T-helper 1 cell treated with Interleukin-12 subunit alpha and Interleukin-12 subunit beta and Interleukin-4 antibody, amounts not matched to agents 30 μg/mL and 1 μg/mL, for 36 hours (primary cell): ENCODE measurements around the gene SLFN12L.
"Not testable (repeated sequence)": the region's sequence is repeated elsewhere in the genome, so short reads cannot be mapped to it uniquely, and the experiment has no call there.

Source experiments
- H3K27ac Mint-ChIP-seq: one replicate; pipeline ENCODE4 v1.8.0; 2021; ENCODE audit warnings: mild to moderate bottlenecking, mixed read lengths
- H3K27me3 Mint-ChIP-seq: one replicate; pipeline ENCODE4 v1.8.0; 2021; ENCODE audit warnings: low read depth, mixed read lengths
- H3K36me3 Mint-ChIP-seq: one replicate; pipeline ENCODE4 v1.8.0; 2021; ENCODE audit warnings: low read depth, mixed read lengths
- H3K4me1 Mint-ChIP-seq: one replicate; pipeline ENCODE4 v1.8.0; 2021; ENCODE audit warnings: low read depth, mixed read lengths
- H3K4me3 Mint-ChIP-seq: one replicate; pipeline ENCODE4 v1.8.0; 2021; ENCODE audit warnings: mild to moderate bottlenecking, moderate library complexity, mixed read lengths
- H3K9me3 Mint-ChIP-seq: one replicate; pipeline ENCODE4 v1.8.0; 2021; ENCODE audit warnings: mixed read lengths

SLFN12L gene

GRCh38 chr17:35537601-35538141, at the start of gene SLFN12L:
Gene SLFN12L (minus strand): TSS chr17:35537678. CDS start chr17:35522364, 15,314 bp downstream.
- H3K27ac Mint-ChIP-seq: peak within 1 kb of the TSS; percentile 100
- peak within 1 kb of the TSS; percentile 98 for H3K4me3 Mint-ChIP-seq
- peaks cover 30% of the 10 kb centered on the region for H3K36me3 Mint-ChIP-seq
- no peaks in the 10 kb centered on the region for H3K27me3 Mint-ChIP-seq
- no peaks in the 10 kb centered on the region for H3K9me3 Mint-ChIP-seq
- H3K4me1 Mint-ChIP-seq: peaks cover 45% of the 10 kb centered on the region

- H3K27ac Mint-ChIP-seq: peak overlapping the region; percentile 95
- H3K4me3 Mint-ChIP-seq: peak overlapping the region; percentile 92
- H3K4me1 Mint-ChIP-seq: peaks cover 23% of the 10 kb centered on the region
- peaks cover 3% of the 10 kb centered on the region for H3K36me3 Mint-ChIP-seq
- H3K27me3 Mint-ChIP-seq: peaks cover 9% of the 10 kb centered on the region
- no peaks in the 10 kb centered on the region for H3K9me3 Mint-ChIP-seq
Observed at GRCh38 chr17:35586569-35587073, 49.1 kb upstream of the SLFN12L start.

DNA sequence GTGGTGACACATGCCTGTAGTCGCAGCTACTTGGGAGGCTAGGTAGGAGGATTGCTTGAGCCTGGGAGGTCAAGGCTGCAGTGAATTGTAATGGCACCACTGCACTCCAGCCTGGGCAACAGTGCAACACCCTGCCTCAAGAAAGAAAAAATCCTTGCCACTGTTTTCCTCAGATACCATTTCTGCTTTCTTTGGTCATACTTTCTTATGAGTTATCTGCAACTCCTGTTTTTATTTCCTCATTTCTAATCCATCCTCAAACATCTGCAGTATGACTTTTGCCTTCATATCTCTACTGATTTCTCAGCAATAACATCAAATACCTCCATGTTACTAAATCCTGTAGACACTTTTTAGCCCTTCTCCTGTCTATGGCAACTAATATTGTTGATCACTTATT, 46.6 kb upstream of the SLFN12L start:
- Mint-ChIP-seq H3K9me3 (no peaks in the 10 kb centered on the region), H3K4me3 (no peak overlapping the region), H3K27me3 (peaks cover 9% of the 10 kb centered on the region), H3K36me3 (peaks cover 3% of the 10 kb centered on the region), H3K4me1 (peaks cover 13% of the 10 kb centered on the region), H3K27ac (no peak overlapping the region)

DNA sequence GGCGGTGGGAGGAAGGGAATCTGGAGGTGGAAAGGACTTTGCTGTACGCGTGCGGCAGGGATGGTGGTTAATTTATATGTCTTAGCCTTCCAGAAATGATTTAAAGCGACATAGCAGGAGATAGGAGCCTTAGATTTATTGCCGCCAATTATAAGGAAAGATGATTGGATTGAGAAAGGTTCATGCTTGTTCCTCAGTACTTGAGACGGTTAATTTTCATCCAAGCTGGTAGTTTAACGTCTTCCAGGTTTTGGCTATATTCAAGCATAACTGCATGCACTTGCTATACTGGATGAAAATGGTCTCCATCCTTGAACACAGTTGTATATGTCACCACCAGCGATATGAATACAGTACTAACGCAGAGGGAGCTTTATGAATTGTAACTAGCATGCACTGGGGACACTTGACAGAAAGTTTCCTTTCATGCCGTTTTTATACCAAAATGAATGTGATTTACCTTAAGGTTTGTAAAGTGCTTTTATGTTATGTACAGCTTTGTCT, 41.5 kb upstream of the SLFN12L start:
- no peaks in the 10 kb centered on the region for H3K9me3 Mint-ChIP-seq

GRCh38 chr17:35578197-35578928, 40.9 kb upstream of the SLFN12L start, which contains the start of gene PEX12:
Gene PEX12 (minus strand): TSS chr17:35578571. CDS start chr17:35578021, 550 bp downstream.
- Mint-ChIP-seq H3K4me3 (peak within 1 kb of the TSS; percentile 96), H3K4me1 (peaks cover 14% of the 10 kb centered on the region), H3K36me3 (peaks cover 14% of the 10 kb centered on the region), H3K9me3 (no peaks in the 10 kb centered on the region), H3K27ac (peak within 1 kb of the TSS; percentile 96), H3K27me3 (no peaks in the 10 kb centered on the region)

More for the DNA sequence above, 41.5 kb upstream of the SLFN12L start:
- H3K27ac Mint-ChIP-seq: peak overlapping the region; percentile 96
- peaks cover 14% of the 10 kb centered on the region for H3K4me1 Mint-ChIP-seq
- no peaks in the 10 kb centered on the region for H3K27me3 Mint-ChIP-seq
- H3K36me3 Mint-ChIP-seq: peaks cover 14% of the 10 kb centered on the region
- peak overlapping the region; percentile 96 for H3K4me3 Mint-ChIP-seq

- peaks cover 14% of the 10 kb centered on the region for H3K4me1 Mint-ChIP-seq
- no peaks in the 10 kb centered on the region for H3K9me3 Mint-ChIP-seq
- H3K4me3 Mint-ChIP-seq: peak overlapping the region; percentile 96
- H3K27me3 Mint-ChIP-seq: no peaks in the 10 kb centered on the region
- peak overlapping the region; percentile 96 for H3K27ac Mint-ChIP-seq
- H3K36me3 Mint-ChIP-seq: peaks cover 14% of the 10 kb centered on the region
Observed at GRCh38 chr17:35577830-35578196, 40.3 kb upstream of the SLFN12L start.

- H3K4me3 Mint-ChIP-seq: no peak overlapping the region
- peaks cover 14% of the 10 kb centered on the region for H3K4me1 Mint-ChIP-seq
- H3K27me3 Mint-ChIP-seq: no peaks in the 10 kb centered on the region
- no peak overlapping the region for H3K27ac Mint-ChIP-seq
- H3K9me3 Mint-ChIP-seq: no peaks in the 10 kb centered on the region
- peaks cover 14% of the 10 kb centered on the region for H3K36me3 Mint-ChIP-seq
Observed at GRCh38 chr17:35575759-35576158, 38.3 kb upstream of the SLFN12L start.

DNA sequence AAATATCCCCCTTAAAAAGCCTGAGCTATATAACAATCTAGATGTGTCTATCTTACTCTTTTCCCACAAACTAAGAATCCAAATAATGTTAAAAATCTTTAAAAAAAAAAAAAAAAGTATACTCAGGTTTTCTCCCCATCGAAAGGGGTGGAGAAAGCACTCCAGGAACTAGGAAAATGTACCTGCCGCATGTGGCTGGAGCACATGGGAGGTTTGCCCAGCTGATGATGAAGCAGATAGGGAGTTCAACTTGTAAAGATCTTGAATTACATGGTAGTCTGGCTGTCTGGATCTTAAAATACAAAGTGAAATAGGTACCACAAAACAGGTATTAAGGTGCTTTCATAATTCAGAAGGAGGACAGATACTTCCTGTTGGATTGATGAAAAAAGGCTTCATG, 31.9 kb upstream of the SLFN12L start:
- peaks cover 3% of the 10 kb centered on the region for H3K36me3 Mint-ChIP-seq
- H3K4me1 Mint-ChIP-seq: peaks cover 16% of the 10 kb centered on the region
- peak overlapping the region; percentile 32 for H3K27ac Mint-ChIP-seq
- H3K27me3 Mint-ChIP-seq: peaks cover 12% of the 10 kb centered on the region
- no peaks in the 10 kb centered on the region for H3K9me3 Mint-ChIP-seq
- peak overlapping the region; percentile 55 for H3K4me3 Mint-ChIP-seq

DNA sequence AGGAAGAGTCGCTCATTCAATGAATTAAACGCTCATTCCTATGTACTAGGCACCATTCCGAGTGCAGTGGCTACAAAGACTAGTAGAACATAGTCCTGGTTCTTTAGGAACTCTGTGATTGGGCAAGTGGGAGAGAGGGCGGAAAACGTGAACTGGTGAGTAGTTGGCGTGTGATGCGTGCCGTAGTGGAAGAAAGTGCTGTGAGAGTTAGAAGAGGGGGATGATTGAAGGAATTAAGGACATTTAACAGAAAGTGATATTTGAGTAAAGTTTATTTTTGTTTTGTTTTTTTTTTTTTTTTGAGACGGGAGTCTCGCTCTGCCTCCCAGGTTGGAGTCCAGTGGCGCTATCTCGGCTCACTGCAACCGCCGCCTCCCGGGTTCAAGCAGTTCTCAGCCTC, 31.1 kb upstream of the SLFN12L start:
- H3K4me3 Mint-ChIP-seq: peak overlapping the region; percentile 81

DNA sequence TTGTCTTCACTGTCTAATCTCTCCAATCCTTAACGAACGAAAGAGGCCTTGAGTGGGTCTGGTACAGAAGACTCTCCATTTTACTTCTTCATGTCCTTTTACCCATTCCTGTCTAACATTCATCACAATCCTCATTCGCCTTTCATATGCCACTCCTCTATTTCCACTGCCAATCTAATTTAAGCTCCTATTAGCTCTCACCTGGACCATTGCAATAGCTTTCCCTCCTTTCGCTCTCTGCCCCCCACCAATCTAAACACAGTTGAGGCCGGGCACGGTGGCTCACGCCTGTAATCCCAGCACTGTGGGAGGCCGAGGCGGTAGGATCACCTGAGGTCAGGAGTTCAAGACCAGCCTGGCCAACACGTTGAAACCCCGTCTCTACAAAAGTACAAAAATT, 29.5 kb upstream of the SLFN12L start:
- Mint-ChIP-seq H3K4me3 (peak overlapping the region; percentile 81), H3K9me3 (no peaks in the 10 kb centered on the region)

More for the DNA sequence above, 31.1 kb upstream of the SLFN12L start:
- Mint-ChIP-seq H3K27me3 (peaks cover 21% of the 10 kb centered on the region), H3K27ac (peak overlapping the region; percentile 49), H3K4me1 (peaks cover 17% of the 10 kb centered on the region), H3K9me3 (no peaks in the 10 kb centered on the region), H3K36me3 (peaks cover 3% of the 10 kb centered on the region)

GRCh38 chr17:35563181-35563580, 25.7 kb upstream of the SLFN12L start:
- not testable (repeated sequence) for H3K27ac Mint-ChIP-seq, H3K4me1 Mint-ChIP-seq, H3K4me3 Mint-ChIP-seq, H3K36me3 Mint-ChIP-seq, H3K9me3 Mint-ChIP-seq
- H3K27me3 Mint-ChIP-seq: peaks cover 50% of the 10 kb centered on the region

More for the DNA sequence above, 29.5 kb upstream of the SLFN12L start:
- Mint-ChIP-seq H3K36me3 (peaks cover 3% of the 10 kb centered on the region), H3K27me3 (peaks cover 28% of the 10 kb centered on the region), H3K4me1 (peaks cover 17% of the 10 kb centered on the region), H3K27ac (peak overlapping the region; percentile 13)

DNA sequence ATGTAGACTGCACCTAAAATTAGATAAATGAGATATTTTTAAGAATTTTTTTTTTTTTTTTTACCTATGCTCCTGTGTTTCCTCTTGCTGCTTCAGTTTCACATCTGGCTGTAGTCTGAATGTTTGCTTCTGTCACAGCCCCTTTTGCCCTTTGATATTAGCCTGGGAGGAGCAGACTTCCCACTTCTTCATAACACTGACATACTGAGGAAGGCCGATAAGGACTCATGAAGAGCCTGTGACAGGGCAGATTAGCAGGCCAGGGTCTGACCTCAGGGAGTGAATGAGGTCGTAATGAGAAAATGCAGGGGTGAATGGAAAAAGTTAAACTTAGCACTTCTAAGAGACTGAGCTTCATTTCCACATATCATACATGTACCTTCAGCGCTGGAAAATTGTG, 23.2 kb upstream of the SLFN12L start, which contains the start of gene SLFN14:
Gene SLFN14 (minus strand): TSS at position 117 of the 400 bp plus-strand sequence. CDS start 2,757 bp downstream, outside the sequence.
- Mint-ChIP-seq H3K4me3 (no peak within 1 kb of the TSS), H3K36me3 (no peaks in the 10 kb centered on the region), H3K4me1 (peaks cover 4% of the 10 kb centered on the region), H3K27ac (no peak within 1 kb of the TSS), H3K9me3 (no peaks in the 10 kb centered on the region), H3K27me3 (peaks cover 60% of the 10 kb centered on the region)

DNA sequence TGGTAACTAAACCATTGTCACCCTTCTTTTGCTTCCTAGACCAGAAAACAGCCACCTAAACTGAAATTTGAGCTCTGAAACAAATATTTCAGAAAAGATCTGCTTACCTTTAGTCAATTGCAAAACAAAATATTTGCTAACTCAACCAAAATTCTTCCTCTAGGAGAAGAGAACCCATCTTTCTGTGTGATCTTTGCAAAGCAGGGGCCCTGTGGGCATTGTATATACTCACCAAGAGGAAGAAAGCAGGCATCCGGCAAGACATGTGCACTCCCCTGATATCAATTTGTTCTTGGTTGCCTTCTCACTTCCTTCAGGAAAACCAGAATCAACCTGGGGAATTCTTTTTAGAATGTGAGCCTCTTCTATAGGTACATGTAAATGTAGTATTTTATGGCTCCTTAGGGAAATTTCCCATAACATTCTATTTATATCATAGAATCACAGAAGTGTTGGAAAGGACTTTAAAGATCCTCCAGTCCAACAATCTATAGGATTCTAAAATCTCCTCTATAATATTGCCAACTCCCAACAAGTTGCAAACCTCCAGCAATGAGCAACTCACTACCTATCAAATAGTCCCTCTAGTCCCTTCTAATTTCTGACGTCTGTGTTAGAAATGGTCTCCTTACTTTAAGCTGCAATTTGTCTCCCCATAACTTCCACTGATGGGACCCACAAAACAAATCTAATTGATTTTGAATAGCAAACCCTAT, 22.2 kb upstream of the SLFN12L start:
- Mint-ChIP-seq H3K36me3 (no peaks in the 10 kb centered on the region), H3K4me3 (no peak overlapping the region), H3K27ac (no peak overlapping the region), H3K9me3 (no peaks in the 10 kb centered on the region), H3K4me1 (peaks cover 4% of the 10 kb centered on the region), H3K27me3 (peaks cover 54% of the 10 kb centered on the region)

DNA sequence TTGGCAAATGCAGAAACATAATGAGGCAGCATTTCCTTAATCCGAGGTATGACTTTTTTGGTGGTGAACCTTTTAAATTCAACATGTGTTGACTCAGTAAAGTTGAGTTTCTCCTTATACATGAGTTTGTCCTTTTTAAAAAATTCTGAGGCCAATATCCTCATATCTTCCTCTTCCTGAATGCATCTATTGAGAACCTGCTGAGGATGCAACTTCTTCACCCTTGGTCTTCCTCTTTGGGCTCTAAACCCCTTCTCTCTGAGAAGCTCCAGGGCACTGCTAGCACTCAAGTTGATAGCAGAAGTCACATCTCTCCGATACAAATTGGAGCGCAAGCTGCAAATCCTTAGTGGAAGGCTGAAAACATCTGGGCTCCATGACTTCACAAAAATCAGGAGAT, 19.9 kb upstream of the SLFN12L start:
- Mint-ChIP-seq H3K27ac (no peak overlapping the region), H3K36me3 (no peaks in the 10 kb centered on the region), H3K27me3 (peaks cover 39% of the 10 kb centered on the region)

More for the DNA sequence above, 19.9 kb upstream of the SLFN12L start:
- peaks cover 3% of the 10 kb centered on the region for H3K4me1 Mint-ChIP-seq
- H3K4me3 Mint-ChIP-seq: no peak overlapping the region
- H3K9me3 Mint-ChIP-seq: no peaks in the 10 kb centered on the region
